Measurements from ENCODE around the gene MYZAP. TPM values are rescaled to one million over a fixed set of nuclear protein-coding genes. Genes with fewer than 3 reads are reported as not detected.
A peak's percentile ranks its signal among the peaks of the same experiment; 100 is the strongest.

The MYZAP gene
- polyA plus RNA-seq, 1 of the 3 experiments (the other 2 are of a cell fraction), result 0.07 TPM

DNA sequence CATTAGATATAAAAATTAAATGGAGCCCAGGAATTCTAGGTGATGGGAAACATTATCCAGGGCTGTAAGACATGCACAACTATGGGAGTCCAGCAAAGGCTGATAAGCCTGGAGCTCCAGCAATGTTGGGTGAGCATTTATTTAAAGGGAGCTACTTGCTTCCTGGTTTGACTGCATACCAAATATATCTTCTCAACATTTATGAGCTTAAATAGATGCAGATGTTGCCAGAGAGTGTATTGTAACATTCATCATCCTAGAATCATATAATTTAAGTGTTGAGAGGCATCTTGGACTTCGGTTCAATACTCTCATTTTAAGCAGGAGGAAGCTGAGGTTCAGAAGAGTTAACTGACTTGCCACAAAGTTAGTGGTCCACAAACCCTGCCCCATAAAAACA, 102.6 kb downstream of the MYZAP start:
- peaks cover 6% of the 10 kb centered on the region for H3F3A ChIP-seq (replicated peaks; ENCODE audit: insufficient read depth)
- H3K27me3 ChIP-seq (ENCODE audit: insufficient read depth), result no peaks in the 10 kb centered on the region
- WGBS (ENCODE audit: low lambda C conversion rate), result 17% methylated on average over 1 of the region's 1 CpG
- H2AFZ ChIP-seq (ENCODE audit: low read depth), result no peak overlapping the region
- ChIA-PET CTCF (interaction anchor here (1.0 kb wide), 1 partner anchor 39 kb away, joined by 3 read pairs; no protein-coding TSS in a partner anchor), POLR2A (no interaction called here)
- H3K9ac ChIP-seq, result no peak overlapping the region
- H3K9me2 ChIP-seq, result no peaks in the 10 kb centered on the region
- H3K4me1 ChIP-seq (ENCODE audit: control insufficient read depth in 1 of 2, insufficient read depth in 2 of 2, low read depth in 1 of 2, low read length in 1 of 2), result peaks cover 5 to 21% of the 10 kb centered on the region in 2 experiments
- H3K4me3 ChIP-seq (ENCODE audit: low read depth in 2 of 2, low read length in 1 of 2), result no peak overlapping the region
- peak overlapping the region; percentile 25; the same call in 1 of the 2 replicates for H3K4me2 ChIP-seq
- no peak for DNase-seq
- peak; percentile 36; the same call in 1 of the 2 replicates for TF ChIP-seq ELF1 (IDR thresholded peaks at IDR 0.05)
- peak; percentile 40; the same call in 1 of the 2 replicates for TF ChIP-seq TCF12 (IDR thresholded peaks at IDR 0.05)
- TF ChIP-seq, protein P1, sequence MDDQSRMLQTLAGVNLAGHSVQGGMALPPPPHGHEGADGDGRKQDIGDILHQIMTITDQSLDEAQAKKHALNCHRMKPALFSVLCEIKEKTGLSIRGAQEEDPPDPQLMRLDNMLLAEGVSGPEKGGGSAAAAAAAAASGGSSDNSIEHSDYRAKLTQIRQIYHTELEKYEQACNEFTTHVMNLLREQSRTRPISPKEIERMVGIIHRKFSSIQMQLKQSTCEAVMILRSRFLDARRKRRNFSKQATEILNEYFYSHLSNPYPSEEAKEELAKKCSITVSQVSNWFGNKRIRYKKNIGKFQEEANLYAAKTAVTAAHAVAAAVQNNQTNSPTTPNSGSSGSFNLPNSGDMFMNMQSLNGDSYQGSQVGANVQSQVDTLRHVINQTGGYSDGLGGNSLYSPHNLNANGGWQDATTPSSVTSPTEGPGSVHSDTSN (IDR thresholded peaks at IDR 0.05), result peak; percentile 26
- no peak for TF ChIP-seq MXI1 (IDR thresholded peaks at IDR 0.05; ENCODE audit: low read depth, low read length)
- H3K9me3 ChIP-seq, result no peaks in the 10 kb centered on the region
- H4K20me1 ChIP-seq (ENCODE audit: insufficient read depth), result no peaks in the 10 kb centered on the region
- H3K79me2 ChIP-seq (ENCODE audit: insufficient read depth), result no peaks in the 10 kb centered on the region
- peak overlapping the region in 1 of 2 experiments; percentile 20; a peak in 2 of 4 replicates for H3K27ac ChIP-seq (ENCODE audit: low read depth in 2 of 2, low read length in 1 of 2)
- no peaks in the 10 kb centered on the region for H3K36me3 ChIP-seq (replicated peaks in 1 of 2; ENCODE audit: control insufficient read depth in 1 of 2, insufficient read depth in 2 of 2, low read length in 1 of 2)

DNA sequence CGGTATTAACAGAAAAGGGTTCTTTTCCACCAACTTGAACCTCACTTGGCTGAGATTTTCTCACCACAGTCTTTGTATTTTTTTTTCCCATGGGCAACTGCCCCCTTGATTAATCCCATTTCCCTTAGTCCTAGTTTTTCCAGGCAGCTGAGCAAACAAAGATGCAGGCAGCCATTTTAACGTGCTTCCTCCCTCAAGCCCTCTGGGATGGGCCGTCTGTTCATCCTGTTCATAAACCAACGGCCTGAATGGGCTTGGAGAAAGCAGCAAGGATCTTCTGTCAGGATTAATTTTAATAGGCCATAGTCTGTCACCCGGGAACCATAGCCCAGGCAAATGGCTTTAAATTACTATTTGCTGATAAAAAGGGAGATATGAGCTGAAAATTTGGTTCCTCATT, 104.4 kb downstream of the MYZAP start:
- H3K4me3 ChIP-seq (ENCODE audit: low read depth in 2 of 2, low read length in 1 of 2), result no peak overlapping the region
- H3K36me3 ChIP-seq (replicated peaks in 1 of 2; ENCODE audit: control insufficient read depth in 1 of 2, insufficient read depth in 2 of 2, low read length in 1 of 2), result no peaks in the 10 kb centered on the region
- no peak overlapping the region for H3K27ac ChIP-seq (ENCODE audit: low read depth in 2 of 2, low read length in 1 of 2)
- H3K9me2 ChIP-seq, result no peaks in the 10 kb centered on the region
- no peaks in the 10 kb centered on the region for H3K9me3 ChIP-seq
- POLR2A ChIA-PET, result interaction anchor here (1.5 kb wide), 1 partner anchor 10 kb away, joined by 4 read pairs; the partner anchor contains the start of gene POLR2M
- H3K9ac ChIP-seq, result no peak overlapping the region
- peaks cover 6% of the 10 kb centered on the region for H3F3A ChIP-seq (replicated peaks; ENCODE audit: insufficient read depth)
- no peaks in the 10 kb centered on the region for H3K79me2 ChIP-seq (ENCODE audit: insufficient read depth)
- H3K4me1 ChIP-seq (ENCODE audit: control insufficient read depth in 1 of 2, insufficient read depth in 2 of 2, low read depth in 1 of 2, low read length in 1 of 2), result peaks cover 5 to 21% of the 10 kb centered on the region in 2 experiments
- no peak overlapping the region for H3K4me2 ChIP-seq
- no peak for DNase-seq
- CTCF ChIA-PET, result interaction anchor here (0.5 to 1.5 kb wide), 3 partner anchors 28 to 454 kb away, joined by 3 to 5 read pairs (median 3); no protein-coding TSS in a partner anchor
- H2AFZ ChIP-seq (ENCODE audit: low read depth), result no peak overlapping the region
- H3K27me3 ChIP-seq (ENCODE audit: insufficient read depth), result no peaks in the 10 kb centered on the region
- no peaks in the 10 kb centered on the region for H4K20me1 ChIP-seq (ENCODE audit: insufficient read depth)
- 55% methylated on average over 5 of the region's 5 CpGs for WGBS (ENCODE audit: low lambda C conversion rate)
- TF ChIP-seq RAD21 (IDR thresholded peaks at IDR 0.05; ENCODE audit: low read length), result no peak
- TF ChIP-seq RFX5 (IDR thresholded peaks at IDR 0.05; ENCODE audit: low read length), result no peak
- no peak for TF ChIP-seq POLR2AphosphoS5 (IDR thresholded peaks at IDR 0.05; ENCODE audit: low read depth, low read length)
- no peak for TF ChIP-seq NRF1 (IDR thresholded peaks at IDR 0.05; ENCODE audit: low read depth, low read length)
- TF ChIP-seq RXRA (IDR thresholded peaks at IDR 0.05; ENCODE audit: borderline replicate concordance, low read depth), result no peak
- TF ChIP-seq YY1 (IDR thresholded peaks at IDR 0.05; ENCODE audit: low read depth), result no peak
- no peak for TF ChIP-seq SIN3A (IDR thresholded peaks at IDR 0.05; ENCODE audit: borderline replicate concordance, low read depth, low read length)
- no peak for TF ChIP-seq ELF1 (IDR thresholded peaks at IDR 0.05)
- no peak for TF ChIP-seq FOXM1 (IDR thresholded peaks at IDR 0.05; ENCODE audit: low read depth)
- TF ChIP-seq JUND (IDR thresholded peaks at IDR 0.05), result no peak
- TF ChIP-seq, protein P2, sequence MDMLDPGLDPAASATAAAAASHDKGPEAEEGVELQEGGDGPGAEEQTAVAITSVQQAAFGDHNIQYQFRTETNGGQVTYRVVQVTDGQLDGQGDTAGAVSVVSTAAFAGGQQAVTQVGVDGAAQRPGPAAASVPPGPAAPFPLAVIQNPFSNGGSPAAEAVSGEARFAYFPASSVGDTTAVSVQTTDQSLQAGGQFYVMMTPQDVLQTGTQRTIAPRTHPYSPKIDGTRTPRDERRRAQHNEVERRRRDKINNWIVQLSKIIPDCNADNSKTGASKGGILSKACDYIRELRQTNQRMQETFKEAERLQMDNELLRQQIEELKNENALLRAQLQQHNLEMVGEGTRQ (IDR thresholded peaks at IDR 0.05; ENCODE audit: borderline replicate concordance, low read depth, low read length), result no peak
- TF ChIP-seq RCOR1 (IDR thresholded peaks at IDR 0.05; ENCODE audit: low read length), result no peak
- TF ChIP-seq, protein P3, sequence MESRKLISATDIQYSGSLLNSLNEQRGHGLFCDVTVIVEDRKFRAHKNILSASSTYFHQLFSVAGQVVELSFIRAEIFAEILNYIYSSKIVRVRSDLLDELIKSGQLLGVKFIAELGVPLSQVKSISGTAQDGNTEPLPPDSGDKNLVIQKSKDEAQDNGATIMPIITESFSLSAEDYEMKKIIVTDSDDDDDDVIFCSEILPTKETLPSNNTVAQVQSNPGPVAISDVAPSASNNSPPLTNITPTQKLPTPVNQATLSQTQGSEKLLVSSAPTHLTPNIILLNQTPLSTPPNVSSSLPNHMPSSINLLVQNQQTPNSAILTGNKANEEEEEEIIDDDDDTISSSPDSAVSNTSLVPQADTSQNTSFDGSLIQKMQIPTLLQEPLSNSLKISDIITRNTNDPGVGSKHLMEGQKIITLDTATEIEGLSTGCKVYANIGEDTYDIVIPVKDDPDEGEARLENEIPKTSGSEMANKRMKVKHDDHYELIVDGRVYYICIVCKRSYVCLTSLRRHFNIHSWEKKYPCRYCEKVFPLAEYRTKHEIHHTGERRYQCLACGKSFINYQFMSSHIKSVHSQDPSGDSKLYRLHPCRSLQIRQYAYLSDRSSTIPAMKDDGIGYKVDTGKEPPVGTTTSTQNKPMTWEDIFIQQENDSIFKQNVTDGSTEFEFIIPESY (IDR thresholded peaks at IDR 0.05; ENCODE audit: borderline replicate concordance, low read depth), result no peak
- TF ChIP-seq TEAD4 (IDR thresholded peaks at IDR 0.05; ENCODE audit: borderline replicate concordance, insufficient read depth), result no peak
- TF ChIP-seq, protein P4, sequence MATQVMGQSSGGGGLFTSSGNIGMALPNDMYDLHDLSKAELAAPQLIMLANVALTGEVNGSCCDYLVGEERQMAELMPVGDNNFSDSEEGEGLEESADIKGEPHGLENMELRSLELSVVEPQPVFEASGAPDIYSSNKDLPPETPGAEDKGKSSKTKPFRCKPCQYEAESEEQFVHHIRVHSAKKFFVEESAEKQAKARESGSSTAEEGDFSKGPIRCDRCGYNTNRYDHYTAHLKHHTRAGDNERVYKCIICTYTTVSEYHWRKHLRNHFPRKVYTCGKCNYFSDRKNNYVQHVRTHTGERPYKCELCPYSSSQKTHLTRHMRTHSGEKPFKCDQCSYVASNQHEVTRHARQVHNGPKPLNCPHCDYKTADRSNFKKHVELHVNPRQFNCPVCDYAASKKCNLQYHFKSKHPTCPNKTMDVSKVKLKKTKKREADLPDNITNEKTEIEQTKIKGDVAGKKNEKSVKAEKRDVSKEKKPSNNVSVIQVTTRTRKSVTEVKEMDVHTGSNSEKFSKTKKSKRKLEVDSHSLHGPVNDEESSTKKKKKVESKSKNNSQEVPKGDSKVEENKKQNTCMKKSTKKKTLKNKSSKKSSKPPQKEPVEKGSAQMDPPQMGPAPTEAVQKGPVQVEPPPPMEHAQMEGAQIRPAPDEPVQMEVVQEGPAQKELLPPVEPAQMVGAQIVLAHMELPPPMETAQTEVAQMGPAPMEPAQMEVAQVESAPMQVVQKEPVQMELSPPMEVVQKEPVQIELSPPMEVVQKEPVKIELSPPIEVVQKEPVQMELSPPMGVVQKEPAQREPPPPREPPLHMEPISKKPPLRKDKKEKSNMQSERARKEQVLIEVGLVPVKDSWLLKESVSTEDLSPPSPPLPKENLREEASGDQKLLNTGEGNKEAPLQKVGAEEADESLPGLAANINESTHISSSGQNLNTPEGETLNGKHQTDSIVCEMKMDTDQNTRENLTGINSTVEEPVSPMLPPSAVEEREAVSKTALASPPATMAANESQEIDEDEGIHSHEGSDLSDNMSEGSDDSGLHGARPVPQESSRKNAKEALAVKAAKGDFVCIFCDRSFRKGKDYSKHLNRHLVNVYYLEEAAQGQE (IDR thresholded peaks at IDR 0.05; ENCODE audit: low read depth, low read length), result no peak
- TF ChIP-seq, protein P1 (IDR thresholded peaks at IDR 0.05), result no peak

All from SK-N-SH (cell line).